GM23248 (cell line): Measurements from ENCODE around the gene STK4.

Source experiments
- EZH2 ChIP-seq: fragments of 200-600 bp; sonication (generic); IDR thresholded peaks from 2 replicates; pipeline ENCODE4 v1.6.1; 2018; ENCODE audit warnings: antibody characterized with exemption, mild to moderate bottlenecking; ENCODE audit not compliant: insufficient read depth, poor library complexity, severe bottlenecking
- EZH2phosphoT487 ChIP-seq: fragments of 200-600 bp; sonication (generic); IDR thresholded peaks from 2 replicates; pipeline ENCODE4 v1.6.1; 2018; ENCODE audit warnings: antibody characterized with exemption, moderate library complexity, mild to moderate bottlenecking, low read depth; ENCODE audit not compliant: insufficient read depth

DNA sequence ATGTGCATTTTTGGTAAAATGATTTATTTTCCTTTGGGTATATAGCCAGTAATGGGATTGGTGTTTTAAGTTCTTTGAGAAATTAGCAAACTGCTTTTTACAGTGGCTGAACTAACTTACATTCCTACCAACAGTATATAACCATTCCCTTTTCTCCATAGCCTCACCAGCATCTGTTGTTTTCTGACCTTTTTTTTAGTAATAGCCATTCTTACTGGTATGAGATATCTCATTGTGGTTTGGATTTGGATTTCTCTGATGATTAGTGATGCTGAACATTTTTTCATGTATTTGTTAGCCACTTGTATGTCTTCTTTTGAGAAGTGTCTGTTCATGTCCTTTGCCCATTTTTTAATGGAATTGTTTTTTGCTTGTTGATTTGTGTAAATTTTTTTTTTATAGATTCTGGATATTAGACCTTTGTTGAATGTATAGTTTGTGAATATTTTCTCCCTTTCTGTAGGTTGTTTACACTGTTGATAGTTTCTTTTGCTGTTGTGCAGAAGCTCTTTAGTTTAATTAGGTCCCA, 42.3 kb downstream of the STK4 start:
- TF ChIP-seq EZH2phosphoT487 (no peak), EZH2 (no peak)
